Amniotic epithelial cell (primary cell): Measurements from ENCODE around the gene ZMYM3.

Experiments
- DNase-seq: peaks from one replicate; pipeline ENCODE4 v3.0.0-alpha.2; 2010; ENCODE audit warnings: low read depth

The ZMYM3 gene

GRCh38 chrX:71214152-71214551 lies 39.8 kb downstream of the ZMYM3 start:
- DNase-seq: no peak

GRCh38 chrX:71212536-71212935 lies 41.4 kb downstream of the ZMYM3 start:
- DNase-seq: no peak

GRCh38 chrX:71210816-71211215 lies 43.1 kb downstream of the ZMYM3 start:
- no peak for DNase-seq

GRCh38 chrX:71199252-71200008 lies 54.5 kb downstream of the ZMYM3 start:
- no peak for DNase-seq

GRCh38 chrX:71198066-71198465 lies 55.9 kb downstream of the ZMYM3 start:
- no peak for DNase-seq

GRCh38 chrX:71195964-71196649 lies 57.8 kb downstream of the ZMYM3 start:
- DNase-seq: no peak

- DNase-seq: no peak
These were observed 62.7 kb downstream of the ZMYM3 start for GRCh38 chrX:71191248-71191647.
